NCI-H226 (cell line): Measurements from ENCODE around the gene SH3BP4.

Experiments used
- DNase-seq: peaks from one replicate; pipeline ENCODE4 v3.0.0-alpha.2; 2015

Gene SH3BP4

DNA sequence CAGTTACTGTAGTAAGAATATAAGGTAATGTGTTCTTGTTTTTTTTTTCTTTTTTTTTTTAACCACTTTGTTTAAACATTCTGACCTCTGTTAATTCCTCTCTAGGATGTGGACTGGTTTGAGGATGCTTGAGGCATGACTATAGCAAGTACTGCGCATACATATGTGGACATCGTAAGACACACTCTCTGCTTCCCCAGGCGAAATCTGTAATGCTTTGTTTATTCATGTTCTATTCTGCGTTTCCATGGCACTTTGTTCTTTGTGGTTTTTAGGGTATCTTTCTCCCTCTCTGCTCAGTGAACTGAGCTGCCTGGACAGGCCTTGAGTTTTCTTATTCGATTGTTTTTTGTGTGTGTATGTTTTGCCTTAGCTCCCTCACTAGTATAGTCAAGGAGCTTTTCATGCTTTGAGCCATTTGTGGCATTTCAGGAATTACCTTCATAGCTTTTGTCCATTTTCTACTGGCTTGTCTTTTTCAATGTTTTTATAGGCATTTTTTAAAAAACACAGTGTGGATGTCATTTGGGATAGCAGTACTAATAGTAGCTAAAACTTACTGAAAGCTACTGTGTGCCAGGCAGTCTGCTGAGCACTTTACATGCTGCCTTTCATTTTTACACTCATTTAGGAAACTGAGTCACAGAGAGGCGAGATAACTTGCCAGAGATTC lies 1.9 kb upstream of the SH3BP4 start:
- DNase-seq: peak; percentile 43

DNA sequence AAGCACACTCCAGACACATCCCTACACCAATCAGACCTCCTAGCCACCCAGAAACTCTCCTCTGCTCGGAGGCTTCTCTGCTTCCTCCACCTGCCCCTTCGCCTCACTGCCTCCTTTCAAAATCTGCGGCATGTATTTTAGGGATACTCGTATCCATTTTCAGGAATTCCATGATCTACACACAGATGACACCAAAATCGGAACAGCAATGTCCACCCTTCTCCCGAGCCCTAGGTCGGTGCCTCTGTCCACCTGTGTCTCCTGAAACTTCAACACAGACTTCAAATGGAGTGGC lies 1.4 kb upstream of the SH3BP4 start:
- DNase-seq: no peak

DNA sequence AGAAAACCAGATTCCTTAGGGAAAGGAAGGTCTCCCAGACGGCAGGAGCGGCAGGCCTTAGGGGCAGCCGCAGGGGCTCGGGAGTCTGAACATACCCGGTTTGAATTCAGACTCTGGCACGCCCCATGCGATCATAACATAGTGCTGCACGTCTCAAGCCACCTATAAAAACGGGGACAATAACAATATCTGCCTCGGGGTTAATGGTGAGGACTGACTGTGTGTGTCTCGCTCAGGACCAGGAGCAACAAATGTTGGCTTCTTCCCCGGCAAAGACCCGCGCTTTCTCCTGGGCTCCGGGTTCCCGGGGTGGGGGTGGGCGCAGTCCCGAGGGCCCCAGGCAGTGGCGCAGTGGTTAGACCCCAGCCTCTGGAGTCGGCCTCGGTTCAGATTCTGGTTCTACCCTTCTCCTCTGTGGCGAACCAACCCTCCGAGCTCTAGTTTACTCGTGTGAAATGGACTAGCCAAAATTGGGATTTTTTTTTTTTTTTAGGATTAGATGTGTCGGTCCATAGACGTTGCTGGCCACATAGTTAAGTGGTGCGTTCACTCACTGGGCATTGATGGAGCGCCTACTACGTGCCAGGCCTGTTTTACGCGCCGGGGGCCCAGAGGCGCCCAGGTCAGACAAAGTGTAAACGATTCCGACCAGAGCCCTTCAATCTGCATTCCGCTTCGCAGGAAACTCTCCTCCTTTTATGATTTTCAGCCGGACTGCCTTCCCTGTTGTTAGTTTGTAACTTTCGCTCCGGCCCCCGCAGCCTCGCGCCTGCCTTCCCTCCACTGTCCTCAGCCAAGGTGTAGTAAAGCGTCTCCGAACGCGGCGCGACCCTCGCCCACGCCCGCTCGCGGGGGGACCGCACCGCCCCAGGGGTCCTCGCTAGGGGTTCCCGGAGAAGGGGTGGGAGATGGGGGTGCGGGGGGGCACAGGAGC lies 820 bp upstream of the SH3BP4 start:
- no peak for DNase-seq

DNA sequence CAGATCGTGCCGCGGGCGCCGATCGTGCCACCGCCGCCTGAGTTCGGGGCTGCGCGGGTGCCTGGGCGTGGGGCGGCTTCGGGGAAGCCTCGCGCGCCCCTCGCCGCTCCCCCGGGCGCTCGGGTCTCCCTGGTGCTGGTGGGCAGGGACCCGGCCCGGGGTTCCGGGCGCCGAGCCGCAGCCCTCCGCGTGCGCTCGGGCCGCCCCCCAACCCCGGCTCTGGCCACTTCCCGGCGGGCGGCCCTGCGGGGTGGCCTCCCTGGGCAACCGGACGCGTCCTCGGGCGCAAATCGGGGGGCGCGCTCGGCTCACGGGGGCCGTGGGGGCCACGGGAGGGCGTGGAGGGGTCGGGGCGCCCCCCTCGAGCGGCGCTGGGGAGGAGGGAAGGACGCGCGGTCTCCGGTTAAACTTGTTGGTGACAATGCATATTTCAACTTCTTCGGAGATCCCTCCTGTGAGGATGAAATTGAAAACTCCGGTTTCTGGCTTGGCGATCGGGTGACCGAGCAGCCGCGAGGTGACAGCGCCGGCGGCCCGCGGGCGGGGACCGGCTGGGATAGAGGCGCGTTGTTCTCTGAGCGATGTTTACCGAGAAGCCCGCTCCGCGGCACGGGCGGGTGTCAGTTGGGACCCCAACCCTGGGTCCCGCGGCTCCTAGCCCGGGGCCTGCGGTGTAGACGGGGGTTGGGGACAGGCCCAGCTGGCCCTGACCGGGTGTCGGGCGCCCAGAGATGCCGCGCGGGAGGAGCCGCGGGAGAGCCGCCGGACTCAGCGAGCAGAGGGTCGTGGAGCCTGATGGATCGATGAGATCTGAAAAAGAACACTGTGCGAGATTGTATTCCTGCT lies 676 bp downstream of the SH3BP4 start:
- no peak for DNase-seq

DNA sequence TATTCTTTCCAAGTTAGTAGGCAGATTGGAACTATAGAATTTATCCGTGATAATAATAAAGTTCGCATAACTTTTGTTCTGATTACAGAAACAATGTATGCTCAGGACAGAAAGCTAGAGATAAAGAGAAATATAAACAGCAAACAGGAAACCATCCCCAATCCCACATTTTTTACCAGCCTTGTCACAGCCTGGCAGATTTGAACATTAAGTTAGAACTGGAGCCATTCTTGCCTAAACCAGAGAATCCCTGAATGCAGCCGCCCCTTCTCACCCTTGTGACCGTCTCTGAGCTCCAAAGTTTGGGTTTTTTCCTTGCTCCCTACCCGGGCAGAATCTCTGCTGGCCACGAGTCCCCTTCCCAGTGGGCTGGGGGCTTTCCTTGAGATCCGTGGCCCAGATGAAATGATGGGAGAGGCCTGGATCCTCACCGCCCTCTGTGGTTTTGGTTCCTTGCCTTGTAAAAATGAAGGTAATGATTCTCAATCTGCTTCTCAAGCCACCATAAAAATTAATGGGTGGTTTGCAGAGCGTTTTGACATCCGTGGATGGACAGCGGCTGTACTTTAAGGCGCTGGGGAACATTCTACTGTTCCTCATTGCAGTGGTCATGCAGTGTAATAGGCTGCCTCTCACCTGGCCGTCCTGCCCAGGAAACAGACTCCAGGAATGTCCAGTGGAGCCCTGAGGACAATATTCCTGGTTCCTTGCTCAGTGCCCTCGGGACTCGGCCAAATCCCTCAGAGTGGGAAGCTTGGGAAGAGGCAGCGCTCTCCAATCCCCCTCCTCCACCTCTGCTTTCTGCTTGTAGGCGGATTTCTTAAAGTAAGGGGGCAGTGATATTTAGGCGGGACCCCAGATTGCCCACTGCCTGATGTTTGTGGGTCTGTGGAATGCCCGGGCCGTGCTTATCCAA lies 1.6 kb downstream of the SH3BP4 start:
- no peak for DNase-seq

DNA sequence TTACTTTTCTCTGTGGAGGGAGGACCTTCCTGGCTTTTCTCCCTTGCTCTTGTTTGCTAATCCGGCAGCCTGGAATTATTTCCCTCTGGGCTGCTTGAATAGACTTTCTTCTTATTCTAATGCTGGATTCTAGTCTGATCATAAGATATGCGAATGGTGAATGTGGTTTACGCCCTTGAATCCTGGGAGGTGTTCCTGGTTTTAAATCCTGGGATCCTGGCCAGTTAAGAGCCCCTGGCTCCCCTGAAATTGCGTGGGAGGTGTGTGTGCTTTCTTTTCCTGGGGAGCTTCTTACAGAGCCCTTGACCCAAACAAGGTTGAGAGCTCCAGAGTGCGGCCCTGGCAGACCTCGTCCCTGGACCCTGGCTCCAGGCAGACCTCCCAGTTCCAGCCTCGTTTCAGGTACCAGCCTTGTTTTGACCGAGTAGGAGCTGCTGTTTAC lies 2.8 kb downstream of the SH3BP4 start:
- peak; percentile 59 for DNase-seq

DNA sequence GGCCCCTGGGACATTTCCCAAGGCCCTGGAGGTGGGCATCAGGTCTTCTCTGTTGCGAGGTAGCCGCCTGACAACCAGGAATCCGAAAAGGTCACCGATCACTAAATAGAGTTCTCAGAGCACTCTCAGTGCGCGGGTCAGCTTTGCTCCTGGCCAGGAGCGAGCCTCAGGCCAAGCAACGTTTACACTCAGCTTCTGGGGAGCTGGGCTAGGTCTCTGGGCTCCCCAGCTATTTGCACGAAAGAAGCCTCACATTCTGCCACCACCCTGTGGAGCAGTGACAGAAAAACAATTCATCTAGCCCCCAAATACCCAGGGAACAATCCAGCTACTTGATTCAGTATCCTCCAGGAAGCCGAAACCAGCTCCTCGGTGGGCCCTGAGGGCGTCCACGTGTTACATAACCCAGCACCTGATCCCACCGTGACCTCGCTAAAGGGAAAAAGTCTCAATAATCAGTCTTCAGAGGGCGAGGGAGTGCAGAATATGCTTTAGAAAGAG lies 3.3 kb downstream of the SH3BP4 start:
- no peak for DNase-seq

DNA sequence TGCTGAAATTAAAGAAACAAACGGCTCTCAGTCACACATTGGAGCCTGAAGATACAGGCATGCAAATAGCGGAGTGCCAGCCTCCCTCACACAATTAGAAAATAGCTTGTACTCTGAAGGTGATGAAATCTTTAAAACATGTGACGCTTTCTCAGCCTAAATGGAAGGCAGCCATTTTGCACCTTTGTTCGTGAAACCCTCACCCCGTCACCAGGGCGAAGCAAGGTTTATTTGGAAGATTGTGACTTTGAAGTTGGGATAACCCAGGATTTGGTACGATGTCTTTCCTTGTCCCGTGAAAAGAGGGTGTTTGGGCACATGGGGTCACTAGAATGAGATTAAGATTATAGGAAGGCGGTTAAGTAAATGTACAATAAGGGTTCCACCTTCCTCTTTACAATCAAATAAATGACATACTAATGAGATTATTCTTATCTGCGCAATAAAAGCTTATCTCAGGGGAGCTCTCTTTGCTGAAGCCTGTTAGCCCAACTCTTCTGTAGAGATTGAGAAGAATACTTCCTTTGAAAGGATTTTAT lies 4.2 kb downstream of the SH3BP4 start:
- DNase-seq: no peak

DNA sequence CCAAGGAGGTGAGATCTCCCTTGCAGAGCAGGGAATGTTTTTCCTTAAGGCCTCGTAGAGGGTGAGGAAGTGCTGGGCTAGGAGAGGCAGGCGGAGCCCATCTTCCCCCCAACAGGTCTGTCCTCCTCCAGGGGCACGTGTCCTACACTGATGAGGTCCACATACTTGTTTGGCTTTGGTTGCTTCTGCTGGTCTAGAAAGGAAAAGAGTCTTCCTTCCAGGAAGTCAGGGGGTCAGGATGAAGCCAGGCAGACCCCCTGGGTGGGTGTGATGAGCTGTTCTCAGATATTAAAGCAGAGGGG lies 6.0 kb downstream of the SH3BP4 start:
- DNase-seq: no peak

DNA sequence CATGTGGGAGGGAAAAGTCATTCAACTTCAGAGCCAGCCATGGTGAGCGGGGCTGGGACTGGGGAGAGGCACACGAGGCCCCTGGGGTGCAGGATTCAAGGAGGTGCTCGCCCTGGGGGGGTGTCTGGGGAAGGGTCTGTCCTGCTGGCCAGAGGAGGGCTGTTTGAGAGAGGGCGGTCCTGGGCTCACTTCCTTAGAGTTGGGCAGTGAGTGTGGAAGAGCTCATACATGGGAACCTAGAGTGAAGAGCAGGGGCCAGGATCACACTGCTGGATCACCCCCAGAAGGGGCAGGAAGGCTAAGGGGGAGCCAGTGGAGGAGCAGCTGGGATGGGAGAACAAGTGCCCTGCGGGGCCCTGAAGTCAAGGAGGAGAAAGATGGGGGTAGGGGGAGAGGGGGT lies 6.5 kb downstream of the SH3BP4 start:
- DNase-seq: no peak

DNA sequence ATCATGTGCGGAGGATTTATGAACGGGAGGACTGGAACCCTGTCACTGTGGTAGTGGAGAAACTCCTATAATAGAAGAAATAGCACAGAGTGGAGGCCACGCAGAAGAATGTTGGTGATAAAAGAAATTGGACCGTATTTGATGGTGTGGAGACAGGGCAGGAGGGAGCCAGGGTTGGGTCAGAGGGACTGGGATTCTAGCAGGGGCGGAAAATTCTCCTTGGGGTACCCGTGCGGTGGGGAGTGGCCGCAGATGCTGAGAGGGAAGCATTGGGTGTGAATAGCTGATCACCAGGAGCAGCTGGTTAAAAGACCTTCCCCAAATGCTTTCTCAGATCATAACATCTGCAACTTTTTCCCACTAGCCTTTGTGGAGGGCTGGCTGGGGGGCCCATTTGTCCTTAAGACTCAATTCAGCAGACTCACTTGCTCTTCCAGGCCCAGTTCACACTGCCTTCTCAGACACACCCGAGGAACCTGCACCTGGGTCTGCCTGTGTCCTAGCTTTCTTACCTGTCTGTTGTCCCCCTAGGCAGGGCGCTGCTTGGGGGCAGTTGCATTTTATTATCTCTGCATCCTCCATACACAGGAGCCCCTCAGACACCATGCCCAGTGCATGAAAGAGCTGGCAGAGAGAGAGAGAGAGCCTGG lies 7.1 kb downstream of the SH3BP4 start:
- DNase-seq: no peak

DNA sequence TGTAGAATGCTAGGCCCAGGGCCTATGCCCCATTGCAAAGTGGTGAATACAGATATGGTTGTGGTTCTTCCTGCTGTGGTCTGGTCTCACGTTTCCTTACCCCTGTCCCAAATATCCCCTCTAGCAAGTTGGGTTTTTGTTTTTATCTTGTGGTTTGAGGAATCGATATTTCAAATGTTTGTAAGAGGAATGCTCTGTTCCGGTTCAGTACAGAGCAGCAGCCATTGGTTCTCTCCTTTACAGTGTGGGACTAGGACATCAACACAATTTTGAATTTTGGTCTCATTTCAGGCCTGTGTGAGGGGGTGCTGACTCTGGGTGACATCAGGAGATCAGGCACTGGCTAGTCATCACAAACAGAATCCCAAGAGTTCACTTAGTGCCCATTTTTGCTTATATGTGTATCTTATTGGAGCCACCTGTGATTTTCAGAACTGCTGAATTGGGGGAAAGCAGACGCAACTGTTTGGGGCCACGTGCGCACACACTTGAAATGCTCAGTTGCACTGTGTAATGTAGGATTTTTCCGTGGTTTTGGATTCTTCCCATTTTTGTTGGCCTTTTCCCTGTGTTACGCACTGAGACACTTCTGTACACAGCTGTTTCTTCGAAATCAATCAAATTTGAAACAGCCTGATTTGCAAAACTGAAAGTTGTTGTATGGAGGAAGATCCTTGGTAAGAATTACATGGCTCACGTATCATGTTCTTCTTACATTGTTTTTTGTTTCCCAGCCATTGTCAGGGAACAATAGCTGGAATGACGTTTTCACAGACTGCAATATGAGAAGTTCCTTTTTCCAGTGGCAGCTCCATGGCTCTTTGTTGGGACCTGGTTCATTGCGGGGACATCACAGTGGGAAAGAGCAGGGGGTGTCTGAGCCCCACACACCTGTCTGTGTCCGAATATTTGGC lies 8.6 kb downstream of the SH3BP4 start:
- DNase-seq: no peak

DNA sequence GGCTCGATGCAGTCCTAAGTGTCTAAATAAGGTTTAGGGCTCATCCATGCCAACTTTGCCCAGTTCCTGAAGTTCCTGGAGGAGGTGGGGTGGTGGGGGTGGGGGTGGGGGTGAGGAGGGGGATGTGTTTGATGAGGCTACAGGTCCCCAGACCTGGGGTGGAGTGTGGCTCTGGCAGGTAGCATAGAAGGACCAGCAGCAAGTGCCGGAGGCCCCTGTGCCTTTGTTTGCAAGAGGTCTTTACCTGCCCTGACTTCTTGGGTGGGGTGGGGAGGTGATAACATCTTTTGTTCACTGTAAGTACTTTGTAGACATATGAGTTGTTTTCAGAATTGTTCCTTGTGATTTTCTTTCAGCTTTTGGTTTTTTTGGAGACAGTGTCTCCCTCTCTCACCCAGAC lies 10.0 kb downstream of the SH3BP4 start:
- DNase-seq: no peak

DNA sequence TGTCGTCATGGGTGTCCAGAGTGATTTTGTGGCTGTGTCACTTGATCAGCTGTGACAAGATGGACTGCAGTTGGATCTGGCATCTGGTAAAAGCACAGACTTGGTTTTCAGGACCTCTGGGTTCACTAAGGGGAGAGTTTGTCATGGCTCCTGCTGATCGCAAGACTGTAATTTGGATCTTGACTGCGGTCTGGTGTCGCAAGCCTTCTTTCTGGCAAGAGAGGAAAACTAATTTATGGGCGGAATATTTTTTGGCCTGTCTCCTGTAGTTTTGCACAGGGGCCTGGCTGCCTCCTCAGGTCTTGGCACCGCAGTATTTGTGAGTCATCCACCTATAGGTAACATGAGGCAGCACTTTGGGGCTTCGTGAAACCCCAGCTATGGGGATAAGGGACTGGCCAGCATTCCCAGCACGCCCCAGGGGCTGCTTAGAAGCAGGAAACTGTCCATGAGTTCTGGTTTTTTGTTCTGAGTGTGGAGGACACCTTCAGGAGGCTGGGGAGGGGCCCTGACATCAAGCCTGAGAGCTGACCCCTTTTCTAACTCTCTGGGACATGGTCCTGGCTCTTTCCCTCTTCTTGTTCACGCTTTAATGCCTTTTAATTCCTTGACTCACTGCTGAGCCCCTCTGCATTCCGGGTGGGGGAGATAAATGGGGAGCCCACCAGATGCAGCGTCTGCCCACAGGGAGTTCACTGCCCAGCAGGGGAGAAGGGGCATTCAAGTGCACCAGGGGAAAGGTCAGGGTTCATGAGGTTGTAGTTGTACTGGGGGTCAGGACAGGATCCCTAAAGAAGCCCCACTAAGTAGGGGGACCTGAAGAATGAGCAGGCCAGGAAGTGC lies 12.2 kb downstream of the SH3BP4 start:
- peak; percentile 78 for DNase-seq

DNA sequence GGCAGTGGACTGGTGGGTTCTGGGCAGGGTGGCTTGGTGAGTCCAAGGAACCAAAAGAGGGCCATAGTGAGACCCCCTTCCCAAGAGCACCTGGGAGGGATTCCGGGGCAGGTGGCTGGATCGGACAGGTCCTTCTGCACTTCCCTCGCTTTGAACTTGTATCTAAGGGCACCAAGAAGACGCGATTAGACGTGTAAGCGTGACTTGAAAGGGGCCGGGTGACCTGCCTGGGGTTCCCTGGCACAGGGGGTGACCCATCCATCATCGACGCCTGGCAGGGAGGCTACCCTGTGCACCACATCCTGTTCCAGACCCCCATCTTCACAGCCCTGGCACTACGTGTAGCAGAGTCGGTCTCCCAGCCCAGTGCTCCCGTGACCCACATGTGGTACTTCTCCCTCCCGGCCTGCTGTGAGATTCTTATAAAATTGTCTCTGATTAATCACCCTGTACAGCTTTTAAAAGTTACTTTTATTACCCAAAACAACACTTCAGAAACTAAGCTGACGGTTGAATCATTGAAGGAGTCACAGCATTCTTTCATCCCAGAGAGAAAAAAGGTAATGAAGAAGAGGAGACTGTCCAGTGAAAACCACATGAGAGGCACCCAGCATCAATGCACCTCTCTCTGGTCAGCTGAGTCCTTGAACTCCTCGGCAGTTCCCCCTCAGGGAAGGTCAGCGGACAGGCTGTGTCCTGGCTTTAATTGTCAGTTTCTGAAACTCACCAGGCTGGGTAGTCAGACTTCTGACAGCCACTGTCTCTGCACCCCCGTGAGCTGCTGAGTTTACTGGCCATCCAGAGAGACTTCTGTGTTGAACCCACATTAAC lies 13.0 kb downstream of the SH3BP4 start:
- no peak for DNase-seq

DNA sequence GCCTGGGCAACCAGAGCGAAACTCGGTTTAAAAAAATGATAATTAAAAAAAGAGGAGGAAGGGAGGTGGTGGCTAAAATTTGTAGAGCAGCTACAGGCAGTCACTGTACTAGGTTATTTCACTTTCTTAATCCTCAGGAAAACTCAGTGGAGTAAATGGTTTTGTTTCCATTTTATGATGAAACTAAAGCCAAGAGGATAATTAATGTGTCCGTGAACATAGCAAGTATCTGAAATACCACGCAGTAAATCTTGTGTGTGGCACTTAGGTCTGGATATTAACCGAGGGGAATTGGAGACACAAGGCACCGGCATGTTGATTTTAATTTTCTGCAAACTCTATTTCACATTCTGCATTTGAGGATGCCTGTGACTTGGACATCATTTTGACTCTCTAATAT lies 14.5 kb downstream of the SH3BP4 start:
- DNase-seq: no peak

DNA sequence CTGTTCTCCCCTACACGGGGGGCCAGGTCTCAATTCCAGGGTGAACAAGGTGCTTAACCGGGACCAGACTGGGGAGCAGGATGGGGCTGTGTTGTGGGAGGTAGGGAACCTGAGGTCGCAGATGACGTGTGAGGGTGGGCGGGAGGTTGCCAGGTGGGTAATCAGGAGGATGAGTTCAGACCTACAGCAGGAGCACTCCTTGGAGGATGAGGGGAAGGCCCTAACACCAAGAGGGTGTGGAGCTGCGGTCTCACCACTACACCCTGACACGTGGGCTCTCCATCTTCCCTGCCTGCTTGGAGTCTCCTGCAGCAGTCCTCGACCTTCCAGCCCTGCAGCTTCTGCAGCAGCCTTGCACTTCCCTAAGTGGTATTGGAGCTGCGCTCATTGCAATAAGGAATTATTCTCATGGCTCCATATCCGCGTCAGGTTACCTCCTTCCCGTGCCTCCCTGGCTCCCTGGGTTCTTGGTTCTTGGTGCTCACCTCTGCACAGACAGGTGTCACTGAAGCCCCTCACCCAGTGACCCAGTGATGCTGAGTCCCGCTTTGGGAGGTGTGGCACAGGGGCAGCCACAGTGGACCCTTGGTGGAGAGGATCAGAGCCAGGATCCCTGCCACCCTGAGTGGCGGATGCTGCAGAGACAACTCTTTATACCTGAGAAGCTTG lies 15.5 kb downstream of the SH3BP4 start:
- DNase-seq: no peak

DNA sequence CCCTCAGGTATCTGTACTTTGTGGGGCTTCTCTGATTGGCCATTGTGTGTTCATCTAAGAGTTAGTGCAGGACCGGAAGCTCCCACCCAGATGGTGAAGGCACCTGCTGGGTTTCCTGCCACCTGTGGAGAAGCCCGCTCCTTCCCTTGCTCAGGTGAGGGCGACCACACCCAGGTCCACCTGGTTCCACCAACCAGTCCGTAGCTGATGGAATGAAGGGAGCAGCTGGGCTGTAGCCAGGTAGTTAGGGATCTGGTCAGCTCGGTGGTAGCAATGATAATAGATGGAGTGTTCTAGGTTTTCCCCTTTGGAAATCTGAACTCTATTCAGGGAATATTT lies 16.0 kb downstream of the SH3BP4 start:
- no peak for DNase-seq
